Gastroesophageal sphincter (tissue), 4 donors: ENCODE data around the gene ONECUT1. TPM values are rescaled to one million over a fixed set of nuclear protein-coding genes. Genes with fewer than 3 reads are reported as not detected.

Experiments used
- ATAC-seq: fragments of 150-250 bp; one replicate; pipeline ENCODE4 v1.9.1; 2016; ENCODE audit warnings: mild to moderate bottlenecking, moderate library complexity
- H3K27ac ChIP-seq, 4 donors: fragments of 200-600 bp; sonication (generic) in 3 of 4; 1 replicate in 3 of 4; 2 replicates in 1 of 4; pipeline ENCODE4 v1.5.1; 2016 to 2019
- H3K27me3 ChIP-seq: fragments of 200-600 bp; sonication (generic); one replicate; pipeline ENCODE4 v1.5.1; 2019
- H3K36me3 ChIP-seq, 2 donors: fragments of 200-600 bp; sonication (generic); one replicate each; pipeline ENCODE4 v1.5.1; 2019; ENCODE audit warnings: control low read depth in 1 of 2
- H3K4me1 ChIP-seq, 3 donors: fragments of 200-600 bp; sonication (generic); 1 replicate in 2 of 3; 2 replicates in 1 of 3; pipeline ENCODE4 v1.5.1; 2016 to 2019; ENCODE audit warnings: control low read depth in 2 of 3
- H3K4me3 ChIP-seq, 2 donors: fragments of 200-600 bp; sonication (generic); one replicate each; pipeline ENCODE4 v1.5.1; 2019; ENCODE audit warnings: mild to moderate bottlenecking in 1 of 2, moderate library complexity in 1 of 2
- H3K9me3 ChIP-seq, 3 donors: fragments of 200-600 bp; sonication (generic); one replicate each; pipeline ENCODE4 v1.5.1; 2017 to 2019; ENCODE audit warnings: control low read depth in 2 of 3
- EP300 ChIP-seq: sonication (generic); formaldehyde crosslinking; IDR thresholded peaks from one replicate; pipeline ENCODE4 v1.6.1; 2017; ENCODE audit warnings: antibody characterized with exemption, mild to moderate bottlenecking
- POLR2A ChIP-seq, 2 donors: fragments of 450-650 bp; IDR thresholded peaks; one replicate each; pipeline ENCODE4 v1.6.1; 2017; ENCODE audit warnings: antibody characterized with exemption in 2 of 2, mild to moderate bottlenecking in 2 of 2, moderate library complexity in 1 of 2
- POLR2AphosphoS5 ChIP-seq: sonication (generic); formaldehyde crosslinking; IDR thresholded peaks from one replicate; pipeline ENCODE4 v1.6.1; 2017; ENCODE audit warnings: antibody characterized with exemption
- WGBS, 2 donors: methylation state at CpG; one replicate each; pipeline ENCODE4 v1.1.5; 2018; ENCODE audit warnings: low coverage in 1 of 2; 5-methylcytosine and 5-hydroxymethylcytosine counted together
- total RNA-seq, 4 donors: library from RNA; depleted of rRNA; stranded (reverse); fragments of >200 nt; gene quantifications; one replicate each; pipeline ENCODE4 v1.1.0, GENCODE V29; 2016
- TF ChIP-seq, protein P1 (sequence below), 4 experiments: fragments of 200-600 bp in 2 of 4; fragments of 450-650 bp in 2 of 4; sonication (generic) in 1 of 4; IDR thresholded peaks; one replicate each; pipeline ENCODE4 v1.5.1; 2017 to 2019; ENCODE audit warnings: antibody characterized with exemption in 4 of 4, mild to moderate bottlenecking in 2 of 4, moderate library complexity in 2 of 4

ONECUT1 gene
- total RNA-seq, 4 donors from 2014 or later: 0.47 TPM; not detected in 3

DNA sequence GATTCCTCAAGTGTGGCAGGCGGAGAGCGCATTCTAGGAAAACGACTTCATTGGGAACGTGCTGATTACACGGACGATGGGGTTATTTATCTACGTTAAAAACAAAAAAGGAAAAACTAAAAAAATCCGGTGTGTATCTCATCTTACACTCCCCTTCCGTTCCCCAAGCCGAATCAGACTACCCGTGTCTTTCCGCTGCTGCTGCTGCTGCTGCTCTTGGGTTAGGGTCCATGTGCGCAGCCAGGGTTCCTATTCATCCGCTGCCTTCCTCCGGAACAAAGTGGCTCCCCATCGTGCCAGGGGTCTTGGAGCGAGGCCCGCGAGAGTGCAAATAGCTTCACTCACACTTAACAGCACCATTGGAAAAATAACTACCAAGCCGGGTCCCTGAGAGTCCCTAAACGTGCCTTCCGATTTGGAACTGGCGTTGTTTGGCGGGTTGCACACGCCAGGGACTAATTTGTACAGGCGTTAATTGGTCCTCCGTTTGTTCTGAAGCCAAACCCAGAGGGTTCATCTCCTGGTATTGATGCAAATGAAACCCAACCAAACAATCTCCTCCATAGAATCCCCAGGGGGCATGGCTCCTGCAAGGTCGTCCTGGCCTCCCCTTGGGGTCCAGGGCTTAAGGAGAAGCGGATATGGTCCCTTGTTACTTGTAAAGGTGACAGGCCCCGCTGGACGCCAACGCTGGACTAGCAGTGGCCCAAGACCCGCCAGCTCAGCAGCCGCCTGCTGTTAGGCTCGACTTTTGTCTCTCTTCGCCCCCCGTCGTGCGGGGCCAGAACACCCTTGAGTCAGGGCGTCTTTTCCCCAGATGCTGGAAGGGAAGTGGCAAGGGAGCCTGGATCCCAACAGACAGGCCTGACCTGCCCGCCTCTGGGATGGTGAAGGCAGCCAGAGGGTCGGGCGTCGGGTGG lies 11.0 kb upstream of the ONECUT1 start:
- H3K4me3 ChIP-seq: no peak overlapping the region
- ATAC-seq: no peak
- H3K36me3 ChIP-seq: no peaks in the 10 kb centered on the region
- no peak overlapping the region for H3K27ac ChIP-seq
- H3K27me3 ChIP-seq: peaks cover 100% of the 10 kb centered on the region
- peaks cover 0 to 46% (median 28%) of the 10 kb centered on the region in 3 donors for H3K4me1 ChIP-seq
- TF ChIP-seq, protein P1, sequence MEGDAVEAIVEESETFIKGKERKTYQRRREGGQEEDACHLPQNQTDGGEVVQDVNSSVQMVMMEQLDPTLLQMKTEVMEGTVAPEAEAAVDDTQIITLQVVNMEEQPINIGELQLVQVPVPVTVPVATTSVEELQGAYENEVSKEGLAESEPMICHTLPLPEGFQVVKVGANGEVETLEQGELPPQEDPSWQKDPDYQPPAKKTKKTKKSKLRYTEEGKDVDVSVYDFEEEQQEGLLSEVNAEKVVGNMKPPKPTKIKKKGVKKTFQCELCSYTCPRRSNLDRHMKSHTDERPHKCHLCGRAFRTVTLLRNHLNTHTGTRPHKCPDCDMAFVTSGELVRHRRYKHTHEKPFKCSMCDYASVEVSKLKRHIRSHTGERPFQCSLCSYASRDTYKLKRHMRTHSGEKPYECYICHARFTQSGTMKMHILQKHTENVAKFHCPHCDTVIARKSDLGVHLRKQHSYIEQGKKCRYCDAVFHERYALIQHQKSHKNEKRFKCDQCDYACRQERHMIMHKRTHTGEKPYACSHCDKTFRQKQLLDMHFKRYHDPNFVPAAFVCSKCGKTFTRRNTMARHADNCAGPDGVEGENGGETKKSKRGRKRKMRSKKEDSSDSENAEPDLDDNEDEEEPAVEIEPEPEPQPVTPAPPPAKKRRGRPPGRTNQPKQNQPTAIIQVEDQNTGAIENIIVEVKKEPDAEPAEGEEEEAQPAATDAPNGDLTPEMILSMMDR (IDR thresholded peaks at IDR 0.05): no peak
- TF ChIP-seq EP300: no peak
- TF ChIP-seq POLR2AphosphoS5: no peak
- TF ChIP-seq POLR2A (IDR thresholded peaks at IDR 0.05): no peak
- 0 to 10% methylated on average over 2 to 13 of the region's 44 CpGs for WGBS, 2 donors
- no peaks in the 10 kb centered on the region for H3K9me3 ChIP-seq

DNA sequence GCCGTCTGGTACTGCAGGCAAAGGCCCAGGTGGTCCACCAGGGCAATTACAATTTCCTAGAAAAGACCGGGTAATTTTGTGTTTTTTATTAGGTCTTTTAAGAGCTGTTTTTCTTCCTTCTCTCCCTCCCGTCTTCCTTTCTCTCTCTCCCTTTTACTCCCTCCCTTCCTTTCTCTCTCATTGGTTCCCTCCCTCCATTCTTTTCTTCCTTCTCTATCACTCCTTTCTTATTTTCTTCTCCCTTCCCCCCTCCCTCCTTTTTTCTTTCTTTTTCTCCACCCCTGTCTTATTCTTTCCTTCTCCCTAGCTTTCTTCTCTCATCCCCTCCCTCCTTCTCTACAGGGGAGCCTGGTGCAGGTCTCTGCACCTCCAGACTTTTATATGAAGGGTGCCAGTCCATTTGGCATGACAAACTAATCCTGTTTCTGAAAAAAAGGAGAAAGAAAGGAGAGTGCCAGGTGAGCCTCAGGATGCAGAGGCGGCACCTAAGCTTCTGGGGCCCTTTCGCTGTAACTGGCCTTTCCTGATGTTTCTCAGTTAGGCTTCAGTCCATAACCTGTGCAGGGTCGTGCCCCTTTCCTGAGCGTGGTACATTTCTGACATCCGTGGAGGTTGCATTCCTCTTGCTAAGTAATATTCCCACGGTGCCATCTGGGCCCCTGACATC lies 9.1 kb upstream of the ONECUT1 start:
- no peak overlapping the region for H3K27ac ChIP-seq
- WGBS, 2 donors: 27 to 38% methylated on average over 7 to 9 of the region's 9 CpGs
- H3K9me3 ChIP-seq: no peaks in the 10 kb centered on the region
- peaks cover 100% of the 10 kb centered on the region for H3K27me3 ChIP-seq
- no peak overlapping the region for H3K4me3 ChIP-seq
- no peak for ATAC-seq
- H3K36me3 ChIP-seq: no peaks in the 10 kb centered on the region
- TF ChIP-seq EP300 (no peak), POLR2AphosphoS5 (no peak), POLR2A (IDR thresholded peaks at IDR 0.05) (no peak)
- TF ChIP-seq, protein P1 (IDR thresholded peaks at IDR 0.05): no peak
- peaks cover 0 to 28% (median 11%) of the 10 kb centered on the region in 3 donors for H3K4me1 ChIP-seq

- H3K27ac ChIP-seq: no peak overlapping the region
- WGBS, 2 donors: 7 to 10% methylated on average over 2 to 6 of the region's 28 CpGs
- H3K27me3 ChIP-seq: peaks cover 100% of the 10 kb centered on the region
- H3K9me3 ChIP-seq: no peaks in the 10 kb centered on the region
- peaks cover 0 to 21% (median 7%) of the 10 kb centered on the region in 3 donors for H3K4me1 ChIP-seq
- no peak for TF ChIP-seq POLR2AphosphoS5
- TF ChIP-seq EP300: no peak
- TF ChIP-seq, protein P1 (IDR thresholded peaks at IDR 0.05): no peak
- no peak for TF ChIP-seq POLR2A (IDR thresholded peaks at IDR 0.05)
- ATAC-seq: no peak
- H3K36me3 ChIP-seq: no peaks in the 10 kb centered on the region
- H3K4me3 ChIP-seq: no peak overlapping the region
Measured at GRCh38 chr15:52798529-52799101, 8.5 kb upstream of the ONECUT1 start.

- Histone ChIP-seq H3K36me3 (no peaks in the 10 kb centered on the region), H3K4me3 (no peak overlapping the region), H3K4me1 (peaks cover 0 to 18% (median 7%) of the 10 kb centered on the region in 3 donors), H3K27ac (no peak overlapping the region), H3K27me3 (peaks cover 100% of the 10 kb centered on the region), H3K9me3 (no peaks in the 10 kb centered on the region)
- 4 to 6% methylated on average over 22 to 24 of the region's 45 CpGs for WGBS, 2 donors
- no peak for ATAC-seq
- TF ChIP-seq, protein P1 (IDR thresholded peaks at IDR 0.05): no peak
- TF ChIP-seq POLR2A (IDR thresholded peaks at IDR 0.05) (no peak), EP300 (no peak), POLR2AphosphoS5 (no peak)
Measured at GRCh38 chr15:52797625-52798501, 7.7 kb upstream of the ONECUT1 start.
